Activated CD8-positive, alpha-beta T cell treated with anti-CD3 and anti-CD28 coated beads for 36 hours (primary cell): ENCODE results near the gene TRAPPC8. TPM values are rescaled to one million over a fixed set of nuclear protein-coding genes. Genes with fewer than 3 reads are reported as not detected.
"Not testable (repeated sequence)": the region's sequence is repeated elsewhere in the genome, so short reads cannot be mapped to it uniquely, and the experiment has no call there.

Experiments used
- ATAC-seq: fragments of 200-7000 bp; cut with Tn5 transposase; one replicate; pipeline ENCODE4 v1.10.0; 2021; ENCODE audit warnings: mild to moderate bottlenecking, moderate library complexity
- CTCF ChIA-PET: fragments of 350-600 bp; sonication (Branson Sonifier 250); formaldehyde crosslinking; loops from one replicate; lab custom pipeline; 2021; ENCODE audit warnings: antibody characterized with exemption; lab: Charles Lee
- POLR2A ChIA-PET: fragments of 350-600 bp; sonication (Branson Sonifier 250); formaldehyde crosslinking; loops from one replicate; lab custom pipeline; 2021; ENCODE audit warnings: antibody characterized with exemption; lab: Charles Lee
- DNase-seq: peaks from one replicate; pipeline ENCODE4 v3.0.0-alpha.2; 2020
- H3K27ac Mint-ChIP-seq: one replicate; pipeline ENCODE4 v1.8.0; 2021; ENCODE audit warnings: mild to moderate bottlenecking, mixed read lengths
- H3K27me3 Mint-ChIP-seq: one replicate; pipeline ENCODE4 v1.8.0; 2021; ENCODE audit warnings: mixed read lengths
- H3K36me3 Mint-ChIP-seq: one replicate; pipeline ENCODE4 v1.8.0; 2021; ENCODE audit warnings: low read depth, mixed read lengths
- H3K4me1 Mint-ChIP-seq: one replicate; pipeline ENCODE4 v1.8.0; 2021; ENCODE audit warnings: low read depth, mixed read lengths
- H3K4me3 Mint-ChIP-seq: one replicate; pipeline ENCODE4 v1.8.0; 2021; ENCODE audit warnings: mild to moderate bottlenecking, moderate library complexity, mixed read lengths
- H3K9me3 Mint-ChIP-seq: one replicate; pipeline ENCODE4 v1.8.0; 2021; ENCODE audit warnings: mixed read lengths
- CTCF ChIP-seq: fragments of 200-600 bp; IDR thresholded peaks from one replicate; pipeline ENCODE4 v1.8.0; 2022; ENCODE audit warnings: antibody characterized with exemption, mild to moderate bottlenecking
- intact Hi-C: fragments of 100-400 bp; cut with micrococcal nuclease; formaldehyde crosslinking; loops from one replicate; pipeline ENCODE4 v1.10.0; 2022
- total RNA-seq, 2 experiments: library from RNA; stranded (reverse); gene quantifications; one replicate each; pipeline ENCODE4 v1.2.3, GENCODE V29; 2021

TRAPPC8 gene
- total RNA-seq, 2 experiments from 2014 or later: 26.1 to 29.6 TPM

- POLR2A ChIA-PET: no interaction called here
- peaks cover 3% of the 10 kb centered on the region for H3K4me1 Mint-ChIP-seq
- no peak for ATAC-seq
- no peaks in the 10 kb centered on the region for H3K27me3 Mint-ChIP-seq
- TF ChIP-seq CTCF: no peak
- H3K36me3 Mint-ChIP-seq: peaks cover 49% of the 10 kb centered on the region
- intact Hi-C loops: no loop called here
- peaks cover 10% of the 10 kb centered on the region for H3K9me3 Mint-ChIP-seq
- DNase-seq: no peak
- H3K4me3 Mint-ChIP-seq: no peak overlapping the region
- H3K27ac Mint-ChIP-seq: no peak overlapping the region
- CTCF ChIA-PET: interaction anchor here (1.1 kb wide), 1 partner anchor 12 kb away, joined by 3 read pairs; no protein-coding TSS in a partner anchor
These were observed 111.0 kb downstream of the TRAPPC8 start for GRCh38 chr18:31831903-31832302.

- ChIA-PET POLR2A (no interaction called here), CTCF (interaction anchor here (1.1 kb wide), 1 partner anchor 11 kb away, joined by 3 read pairs; no protein-coding TSS in a partner anchor)
- Mint-ChIP-seq H3K27me3 (no peaks in the 10 kb centered on the region), H3K4me3 (no peak overlapping the region), H3K36me3 (peaks cover 42% of the 10 kb centered on the region), H3K9me3 (peaks cover 10% of the 10 kb centered on the region), H3K4me1 (peaks cover 6% of the 10 kb centered on the region), H3K27ac (no peak overlapping the region)
- intact Hi-C loops: no loop called here
- DNase-seq: no peak
- no peak for TF ChIP-seq CTCF
- ATAC-seq: no peak
These were observed 112.2 kb downstream of the TRAPPC8 start for GRCh38 chr18:31830686-31831085.

GRCh38 chr18:31828613-31829012, 114.3 kb downstream of the TRAPPC8 start:
- no peaks in the 10 kb centered on the region for H3K27me3 Mint-ChIP-seq
- no peak for TF ChIP-seq CTCF
- no peak overlapping the region for H3K27ac Mint-ChIP-seq
- ATAC-seq: no peak
- DNase-seq: no peak
- H3K4me3 Mint-ChIP-seq: no peak overlapping the region
- ChIA-PET POLR2A (no interaction called here), CTCF (interaction anchor here (1.1 to 1.2 kb wide), 2 partner anchors 9 to 273 kb away, joined by 3 to 4 read pairs; no protein-coding TSS in a partner anchor)
- H3K4me1 Mint-ChIP-seq: peaks cover 7% of the 10 kb centered on the region
- H3K36me3 Mint-ChIP-seq: peaks cover 35% of the 10 kb centered on the region
- intact Hi-C loops: no loop called here
- H3K9me3 Mint-ChIP-seq: peaks cover 10% of the 10 kb centered on the region

GRCh38 chr18:31826673-31827325, 116.1 kb downstream of the TRAPPC8 start:
- H3K9me3 Mint-ChIP-seq, H3K27ac Mint-ChIP-seq, ATAC-seq, DNase-seq, H3K27me3 Mint-ChIP-seq, POLR2A ChIA-PET, H3K4me1 Mint-ChIP-seq, CTCF ChIA-PET, intact Hi-C loops, H3K4me3 Mint-ChIP-seq: not testable (repeated sequence)
- H3K36me3 Mint-ChIP-seq: peaks cover 31% of the 10 kb centered on the region

- no peak overlapping the region for H3K27ac Mint-ChIP-seq
- intact Hi-C loops: no loop called here
- POLR2A ChIA-PET: no interaction called here
- CTCF ChIA-PET: no interaction called here
- H3K27me3 Mint-ChIP-seq: no peaks in the 10 kb centered on the region
- ATAC-seq: no peak
- H3K36me3 Mint-ChIP-seq: peaks cover 30% of the 10 kb centered on the region
- peak; percentile 2 for DNase-seq
- no peak overlapping the region for H3K4me3 Mint-ChIP-seq
- peaks cover 10% of the 10 kb centered on the region for H3K9me3 Mint-ChIP-seq
- TF ChIP-seq CTCF: no peak
- peaks cover 7% of the 10 kb centered on the region for H3K4me1 Mint-ChIP-seq
These were observed 117.2 kb downstream of the TRAPPC8 start for GRCh38 chr18:31825772-31826171.
